MM.1S (cell line): ENCODE data around the gene CTNNAL1.
A peak's percentile ranks its signal among the peaks of the same experiment; 100 is the strongest.

ENCODE experiments used
- DNase-seq: peaks from one replicate; pipeline ENCODE4 v3.0.0-alpha.2; 2015
- H2AFZ ChIP-seq: fragments of 300-600 bp; sonication (generic); 2 replicates; pipeline ENCODE4 v1.6.0; 2016; ENCODE audit warnings: antibody characterized with exemption, low read length
- H3F3A ChIP-seq: fragments of 300-600 bp; sonication (generic); 2 replicates; pipeline ENCODE4 v1.6.1; 2016; ENCODE audit warnings: mild to moderate bottlenecking, antibody characterized with exemption, low read length, moderate library complexity, mixed read lengths; ENCODE audit not compliant: insufficient read depth
- H3K27ac ChIP-seq: fragments of 300-600 bp; sonication (generic); 2 replicates; pipeline ENCODE4 v1.5.1; 2016; ENCODE audit warnings: mild to moderate bottlenecking, low read length
- H3K27me3 ChIP-seq: fragments of 300-600 bp; sonication (generic); replicated peaks from 2 replicates; pipeline ENCODE4 v1.6.0; 2016; ENCODE audit warnings: low read length; ENCODE audit not compliant: insufficient read depth
- H3K36me3 ChIP-seq: fragments of 300-600 bp; sonication (generic); replicated peaks from 2 replicates; pipeline ENCODE4 v1.6.1; 2016; ENCODE audit warnings: mild to moderate bottlenecking, low read length, mixed read lengths; ENCODE audit not compliant: insufficient read depth
- H3K4me1 ChIP-seq: fragments of 300-600 bp; sonication (generic); 2 replicates; pipeline ENCODE4 v1.6.1; 2016; ENCODE audit warnings: low read length, mixed read lengths
- H3K4me2 ChIP-seq: fragments of 300-600 bp; sonication (generic); 2 replicates; pipeline ENCODE4 v1.6.0; 2016; ENCODE audit warnings: low read depth, low read length
- H3K4me3 ChIP-seq: fragments of 300-600 bp; sonication (generic); 2 replicates; pipeline ENCODE4 v1.5.1; 2016; ENCODE audit warnings: low read length, mixed read lengths
- H3K79me2 ChIP-seq: fragments of 300-600 bp; sonication (generic); 2 replicates; pipeline ENCODE4 v1.6.1; 2016; ENCODE audit warnings: mixed run types, low read length, mixed read lengths
- H3K9ac ChIP-seq: fragments of 300-600 bp; sonication (generic); 2 replicates; pipeline ENCODE4 v1.6.1; 2016; ENCODE audit warnings: low read length, mixed read lengths
- H3K9me2 ChIP-seq: fragments of 300-600 bp; sonication (generic); replicated peaks from 2 replicates; pipeline ENCODE4 v1.6.1; 2016; ENCODE audit warnings: mild to moderate bottlenecking, low read length, mixed read lengths; ENCODE audit not compliant: insufficient read depth
- H3K9me3 ChIP-seq: fragments of 300-600 bp; sonication (generic); replicated peaks from 2 replicates; pipeline ENCODE4 v1.6.1; 2016; ENCODE audit warnings: mild to moderate bottlenecking, low read length, mixed read lengths; ENCODE audit not compliant: insufficient read depth
- H4K20me1 ChIP-seq: fragments of 300-600 bp; sonication (generic); 2 replicates; pipeline ENCODE4 v1.6.1; 2016; ENCODE audit warnings: mild to moderate bottlenecking, low read length, moderate library complexity, mixed read lengths; ENCODE audit not compliant: insufficient read depth
- CTCF ChIP-seq: fragments of 300-600 bp; sonication (generic); IDR thresholded peaks from 2 replicates; pipeline ENCODE4 v1.5.1; 2016; ENCODE audit warnings: antibody characterized with exemption, low read length, mixed read lengths
- EZH2 ChIP-seq: fragments of 300-600 bp; sonication (generic); optimal IDR thresholded peaks from 2 replicates; pipeline ENCODE3; 2017; ENCODE audit warnings: low read depth, mild to moderate bottlenecking, antibody characterized with exemption, low read length, mixed read lengths
- EZH2phosphoT487 ChIP-seq: fragments of 300-600 bp; sonication (generic); IDR thresholded peaks from 2 replicates; pipeline ENCODE4 v1.6.1; 2018; ENCODE audit warnings: antibody characterized with exemption, low read length

CTNNAL1 gene

GRCh38 chr9:109052416-109052815, 39.1 kb upstream of the CTNNAL1 start:
- Histone ChIP-seq H3K36me3 (0 out of 2 replicates have a peak, but pooled peaks cover 8% of the 10 kb centered on the region), H3K9me2 (no peaks in the 10 kb centered on the region), H2AFZ (no peak overlapping the region), H3K27ac (peak overlapping the region; percentile 29; the same call in 1 of the 2 replicates), H3K79me2 (no peaks in the 10 kb centered on the region), H4K20me1 (no peaks in the 10 kb centered on the region), H3K4me3 (no peak overlapping the region), H3K4me1 (peaks cover 10% of the 10 kb centered on the region), H3K9me3 (no peaks in the 10 kb centered on the region), H3K4me2 (peak overlapping the region; percentile 44), H3F3A (0 out of 2 replicates have a peak, but pooled peaks cover 9% of the 10 kb centered on the region), H3K27me3 (no peaks in the 10 kb centered on the region), H3K9ac (no peak overlapping the region)
- TF ChIP-seq EZH2phosphoT487 (no peak), CTCF (no peak), EZH2 (no peak)
- peak; percentile 63 for DNase-seq

- Histone ChIP-seq H3K9me3 (no peaks in the 10 kb centered on the region), H3K36me3 (0 out of 2 replicates have a peak, but pooled peaks cover 8% of the 10 kb centered on the region), H3K4me2 (peak overlapping the region; percentile 44; the same call in 1 of the 2 replicates), H2AFZ (no peak overlapping the region), H3K4me3 (no peak overlapping the region), H3K9ac (no peak overlapping the region), H3F3A (0 out of 2 replicates have a peak, but pooled peaks cover 9% of the 10 kb centered on the region), H3K27me3 (no peaks in the 10 kb centered on the region), H3K4me1 (peaks cover 10% of the 10 kb centered on the region), H3K9me2 (no peaks in the 10 kb centered on the region), H3K79me2 (no peaks in the 10 kb centered on the region), H3K27ac (peak overlapping the region; percentile 29; the same call in 1 of the 2 replicates), H4K20me1 (no peaks in the 10 kb centered on the region)
- DNase-seq: no peak
- TF ChIP-seq EZH2phosphoT487 (no peak), EZH2 (no peak), CTCF (no peak)
Measured at GRCh38 chr9:109051733-109052132, 38.4 kb upstream of the CTNNAL1 start.

GRCh38 chr9:109050444-109050843, 37.1 kb upstream of the CTNNAL1 start:
- Histone ChIP-seq H4K20me1 (no peaks in the 10 kb centered on the region), H3F3A (0 out of 2 replicates have a peak, but pooled peaks cover 9% of the 10 kb centered on the region), H3K9me2 (no peaks in the 10 kb centered on the region), H3K9ac (no peak overlapping the region), H2AFZ (no peak overlapping the region), H3K4me1 (peaks cover 10% of the 10 kb centered on the region), H3K27me3 (no peaks in the 10 kb centered on the region), H3K36me3 (0 out of 2 replicates have a peak, but pooled peaks cover 8% of the 10 kb centered on the region), H3K27ac (no peak overlapping the region), H3K4me2 (no peak overlapping the region), H3K79me2 (no peaks in the 10 kb centered on the region), H3K4me3 (no peak overlapping the region), H3K9me3 (no peaks in the 10 kb centered on the region)
- TF ChIP-seq EZH2phosphoT487 (no peak), EZH2 (no peak), CTCF (no peak)
- DNase-seq: no peak
